ENCODE results near the gene PLA2G6. TPM values are rescaled to one million over a fixed set of nuclear protein-coding genes. Genes with fewer than 3 reads are reported as not detected.
"Not testable (repeated sequence)": the region's sequence is repeated elsewhere in the genome, so short reads cannot be mapped to it uniquely, and the experiment has no call there.

The PLA2G6 gene
- polyA plus RNA-seq, 3 donors = 38.7 to 73.5 (median 56.5) TPM

DNA sequence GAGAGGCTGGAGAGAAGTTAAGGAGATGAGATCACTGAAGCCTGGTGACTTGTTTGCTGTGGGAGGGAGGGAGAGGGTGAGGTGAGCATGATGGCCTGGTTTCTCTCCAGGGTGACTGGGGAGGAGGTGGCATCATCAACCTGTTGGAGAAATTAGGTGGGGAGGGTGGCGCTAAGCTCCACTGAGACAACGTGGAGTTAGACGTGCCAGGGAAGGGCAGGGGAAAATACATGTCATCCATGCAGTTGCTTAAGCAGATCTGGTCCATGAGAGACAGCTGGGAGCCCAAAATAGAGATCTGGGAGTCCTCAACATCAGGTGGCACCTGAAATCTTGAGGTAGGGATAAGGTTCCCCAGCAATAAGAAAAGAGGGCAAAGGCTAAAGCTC lies 10.8 kb upstream of the PLA2G6 start:
- DNase-seq = no peak

- no peak for DNase-seq
These were observed 10.3 kb upstream of the PLA2G6 start for GRCh38 chr22:38191731-38192474.

DNA sequence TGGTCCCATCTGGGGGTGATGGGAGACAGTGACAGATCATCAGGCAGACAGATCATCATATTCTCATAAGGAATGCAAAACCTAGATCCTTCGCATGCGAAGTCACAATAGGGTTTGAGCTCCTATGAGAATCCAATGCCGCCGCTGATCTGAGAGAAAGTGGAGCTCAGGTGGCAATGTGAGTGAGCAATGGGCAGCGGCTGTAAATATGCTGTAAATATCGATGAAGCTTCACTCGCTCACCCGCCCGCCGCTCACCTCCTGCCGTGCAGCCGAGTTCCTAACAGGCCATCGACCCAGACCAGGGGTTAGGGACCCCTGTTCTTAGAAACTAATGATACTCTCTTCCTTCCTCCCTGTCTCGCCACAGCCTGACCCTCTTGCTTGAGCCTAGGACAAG lies 9.4 kb upstream of the PLA2G6 start:
- no peak for DNase-seq

GRCh38 chr22:38190581-38190980 lies 9.0 kb upstream of the PLA2G6 start:
- no peak for DNase-seq

- DNase-seq = no peak
These were observed 7.5 kb upstream of the PLA2G6 start for GRCh38 chr22:38189104-38189503.

DNA sequence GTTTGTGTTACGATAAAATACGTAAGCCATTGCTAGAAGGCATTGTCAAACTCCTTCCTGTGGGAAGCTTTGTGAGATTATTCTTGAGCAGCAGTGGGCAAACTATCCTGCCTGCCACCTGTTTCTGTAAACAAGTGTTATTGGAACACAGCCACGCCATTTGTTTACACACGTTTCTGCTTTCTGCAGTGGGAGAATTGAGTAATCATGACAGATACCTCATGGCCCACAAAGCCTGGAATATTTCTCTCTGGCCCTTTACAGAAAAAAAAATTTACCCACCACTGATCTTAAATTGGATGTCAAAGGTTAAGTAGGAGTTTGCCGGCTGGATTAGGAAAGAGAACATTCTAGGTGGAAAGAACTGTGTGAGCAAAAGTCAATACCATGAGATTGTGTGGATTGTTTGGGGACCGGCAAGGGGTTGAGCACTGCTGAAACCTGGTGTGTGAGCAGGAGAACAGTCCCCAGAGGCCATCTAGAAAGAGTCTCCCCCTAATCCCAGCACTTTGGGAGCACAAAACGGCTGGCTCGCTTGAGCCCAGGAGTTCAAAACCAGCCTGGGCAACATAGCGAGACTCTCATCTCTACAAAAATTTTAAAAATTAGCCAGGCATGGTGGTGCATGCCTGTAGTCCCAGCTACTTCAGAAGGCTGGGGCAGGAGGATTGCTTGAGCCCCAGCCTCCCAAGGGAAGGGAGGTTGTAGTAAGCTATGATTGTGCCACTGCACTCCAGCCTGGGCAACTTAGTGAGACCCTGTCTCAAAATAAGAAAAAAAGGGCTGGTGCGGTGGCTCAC lies 6.0 kb upstream of the PLA2G6 start:
- DNase-seq = no peak

DNA sequence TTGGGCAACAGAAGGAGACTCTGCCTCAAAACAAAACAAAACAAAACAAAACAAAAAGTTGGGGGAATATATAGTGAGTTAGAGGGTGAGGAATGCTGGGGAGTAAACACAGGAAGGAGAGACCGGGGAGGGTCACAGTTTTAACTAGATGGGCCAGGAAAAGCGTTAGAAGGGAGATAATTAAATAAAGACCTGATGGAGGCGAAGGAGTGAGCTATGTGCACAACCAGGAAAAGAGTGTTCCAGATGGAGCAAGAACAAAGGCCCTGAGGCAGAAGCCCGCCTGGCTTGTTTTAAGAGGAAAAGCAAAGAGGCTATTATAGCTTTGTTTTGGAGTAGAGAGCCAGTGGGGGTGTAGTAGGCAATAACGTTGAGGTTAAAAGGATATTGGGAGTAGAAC lies 4.8 kb upstream of the PLA2G6 start:
- no peak for DNase-seq

GRCh38 chr22:38184788-38185187 lies 3.2 kb upstream of the PLA2G6 start:
- no peak for DNase-seq

GRCh38 chr22:38180841-38181452 lies 683 bp downstream of the PLA2G6 start:
- DNase-seq = no peak

- DNase-seq = not testable (repeated sequence)
These were observed 3.1 kb downstream of the PLA2G6 start for GRCh38 chr22:38178605-38178937.

DNA sequence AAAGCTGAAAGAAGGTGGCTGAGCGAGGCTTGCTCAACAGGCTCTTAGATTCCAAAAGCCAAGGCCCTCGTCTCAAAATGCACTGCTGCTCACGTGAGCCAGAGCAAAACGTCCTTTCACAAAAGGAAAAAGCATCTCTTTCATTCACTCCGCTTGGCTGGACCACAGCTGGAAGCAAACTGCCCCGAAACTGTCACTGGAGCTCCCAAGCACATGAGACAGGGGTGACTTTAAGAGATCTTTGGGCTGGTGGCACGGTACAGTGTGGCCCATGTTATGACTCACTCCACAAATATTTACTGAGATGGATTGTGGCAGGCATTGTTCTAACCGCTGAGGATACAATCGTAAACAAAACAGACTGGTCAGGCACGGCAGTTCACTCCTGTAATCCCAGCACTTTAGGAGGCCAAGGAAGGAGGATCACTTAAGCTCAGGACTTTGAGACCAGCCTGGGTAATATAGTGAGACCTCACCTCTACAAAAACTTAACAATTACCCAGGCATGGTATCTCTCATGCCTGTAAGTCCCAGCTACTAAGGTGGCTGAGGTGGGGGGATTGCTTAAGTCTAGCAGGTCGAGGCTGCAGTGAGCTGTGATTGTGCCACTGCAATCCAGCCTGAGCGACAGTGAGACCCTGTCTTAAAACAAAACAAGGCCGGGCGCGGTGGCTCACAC lies 3.6 kb downstream of the PLA2G6 start:
- DNase-seq = no peak

DNA sequence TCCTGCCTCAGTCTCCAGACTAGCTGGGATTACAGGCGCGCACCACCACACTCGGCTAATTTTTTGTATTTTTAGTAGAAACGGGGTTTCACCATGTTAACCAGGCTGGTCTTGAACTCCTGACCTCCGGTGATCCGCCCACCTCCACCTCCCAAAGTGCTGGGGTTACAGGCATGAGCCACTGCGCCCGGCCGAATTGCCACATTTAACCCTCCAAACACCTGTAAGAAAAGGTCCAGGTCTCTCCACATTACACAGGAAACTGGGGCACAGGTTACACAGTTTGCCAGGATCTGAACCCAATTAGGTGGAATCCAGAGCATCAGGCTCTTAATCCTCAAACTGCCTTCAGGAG lies 4.1 kb downstream of the PLA2G6 start:
- DNase-seq = not testable (repeated sequence)

GRCh38 chr22:38177044-38177443 lies 4.6 kb downstream of the PLA2G6 start:
- no peak for DNase-seq

GRCh38 chr22:38176170-38176741 lies 5.4 kb downstream of the PLA2G6 start:
- no peak for DNase-seq

GRCh38 chr22:38175206-38176118 lies 6.2 kb downstream of the PLA2G6 start:
- no peak for DNase-seq

DNA sequence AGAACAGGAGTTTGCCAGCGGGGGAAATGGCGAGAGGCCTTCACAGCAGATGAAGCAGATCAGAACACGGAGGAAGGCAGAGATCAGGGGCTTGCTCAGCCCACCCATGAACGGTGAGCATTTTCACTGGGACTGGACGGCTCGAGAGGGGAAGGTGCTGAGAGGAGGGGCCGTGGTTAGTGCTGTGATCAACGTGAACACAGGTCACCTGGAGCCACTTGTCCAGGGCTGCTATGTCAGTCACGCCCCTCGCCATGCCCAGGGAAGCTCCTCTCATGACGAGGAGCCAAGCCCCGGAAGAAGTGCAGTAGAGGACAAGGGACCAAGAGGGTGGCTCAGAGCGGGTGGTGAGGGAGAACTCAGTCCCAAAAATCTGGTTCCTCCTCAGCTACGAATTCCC lies 7.0 kb downstream of the PLA2G6 start:
- no peak for DNase-seq

- DNase-seq = no peak
These were observed 8.1 kb downstream of the PLA2G6 start for GRCh38 chr22:38173641-38173906.

DNA sequence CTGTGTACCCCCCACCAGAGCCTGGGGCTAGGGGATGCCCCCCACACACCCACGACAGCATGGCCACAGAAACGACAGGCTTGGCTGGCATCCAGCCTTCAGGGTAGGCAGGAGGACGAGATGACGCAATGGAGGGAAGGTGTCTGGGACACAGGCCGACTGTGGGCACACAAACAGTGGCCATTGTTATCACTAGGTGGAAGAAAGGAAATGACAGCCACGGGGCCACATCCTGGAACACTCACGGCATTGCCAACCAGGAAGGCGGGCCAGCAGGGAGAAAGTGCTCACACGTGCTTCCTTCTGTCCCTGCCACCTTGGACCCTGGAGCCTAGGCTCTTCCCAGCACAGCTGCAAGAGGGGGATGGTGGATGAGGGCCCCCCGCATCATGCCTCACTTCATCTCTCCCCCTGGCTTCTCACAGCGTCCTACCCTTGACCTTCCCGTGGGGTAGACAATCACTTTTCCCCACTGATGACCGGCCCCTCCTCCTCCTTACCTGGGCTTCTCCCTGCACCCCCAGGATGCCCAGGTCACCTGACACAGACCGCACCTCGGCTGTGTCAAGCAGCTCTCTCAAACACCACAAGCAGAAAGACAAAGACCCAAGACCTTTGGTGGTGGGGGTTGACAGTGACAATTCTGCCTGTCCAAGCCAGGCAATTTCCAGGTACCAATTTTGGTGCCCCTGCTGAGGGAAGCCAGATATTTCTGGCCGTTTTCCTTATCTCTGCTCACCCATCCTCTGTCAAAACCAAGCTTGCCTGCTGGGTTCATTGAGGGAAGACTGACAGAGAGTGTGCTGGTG lies 8.6 kb downstream of the PLA2G6 start:
- DNase-seq = no peak

GRCh38 chr22:38171927-38172831 lies 9.5 kb downstream of the PLA2G6 start:
- DNase-seq = no peak
